GM19025 (cell line): ENCODE results near the gene TAOK1.
"Not testable (repeated sequence)": the region's sequence is repeated elsewhere in the genome, so short reads cannot be mapped to it uniquely, and the experiment has no call there.

Experiments
- ATAC-seq: cut with Tn5 transposase; IDR thresholded peaks from one replicate; pipeline ENCODE4 v1.9.1; 2021; ENCODE audit warnings: mild to moderate bottlenecking, low read depth, moderate library complexity; ENCODE audit not compliant: unreplicated experiment

The TAOK1 gene

DNA sequence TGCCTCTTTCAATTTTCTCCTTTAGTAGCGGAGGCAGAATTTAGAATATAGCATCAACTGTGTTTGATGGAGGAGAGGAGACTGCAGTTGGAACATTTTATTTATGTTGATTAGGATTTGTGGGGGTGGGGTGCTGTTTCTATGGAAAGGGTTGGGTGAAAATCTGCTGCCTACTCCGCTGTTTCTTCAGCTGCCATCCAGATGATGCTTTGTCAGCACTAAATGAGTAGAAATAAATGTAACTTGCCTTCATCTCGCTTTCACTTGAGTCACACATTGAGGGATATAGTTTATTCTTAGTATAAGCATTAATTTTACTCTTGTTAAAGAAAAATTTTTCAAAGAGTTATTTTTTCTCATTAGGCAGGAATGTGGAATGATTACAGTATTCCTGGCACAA, 134.5 kb downstream of the TAOK1 start:
- ATAC-seq: no peak

DNA sequence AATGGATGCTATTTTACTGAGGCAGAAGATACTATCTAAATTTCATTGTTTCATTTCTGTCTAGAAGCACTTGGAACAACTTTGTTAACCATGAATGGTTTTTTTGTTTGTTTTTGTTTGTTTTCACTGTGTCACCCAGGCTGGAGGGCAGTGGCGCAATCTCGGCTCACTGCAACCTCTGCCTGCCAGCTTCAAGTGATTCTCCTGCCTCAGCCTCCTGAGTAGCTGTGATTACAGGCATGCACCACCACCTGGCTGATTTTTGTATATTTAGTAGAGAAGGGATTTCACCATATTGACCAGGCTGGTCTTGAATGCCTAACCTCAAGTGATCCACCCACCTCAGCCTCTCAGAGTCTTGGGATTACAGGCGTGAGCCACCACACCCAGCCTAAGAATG, 136.2 kb downstream of the TAOK1 start:
- ATAC-seq: no peak

DNA sequence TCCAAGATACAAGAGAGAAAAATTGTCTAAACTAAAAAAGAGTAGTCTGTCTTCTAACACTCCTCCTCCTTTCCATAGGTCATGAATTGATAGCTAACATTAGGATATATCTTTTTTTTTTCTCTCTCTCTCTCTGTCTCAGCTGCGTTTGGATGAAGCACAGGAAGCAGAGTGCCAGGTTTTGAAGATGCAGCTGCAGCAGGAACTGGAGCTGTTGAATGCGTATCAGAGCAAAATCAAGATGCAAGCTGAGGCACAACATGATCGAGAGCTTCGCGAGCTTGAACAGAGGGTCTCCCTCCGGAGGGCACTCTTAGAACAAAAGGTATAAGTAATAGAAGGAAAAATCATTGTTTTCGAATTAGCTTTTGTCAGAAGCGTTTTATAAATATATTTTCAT, 143.8 kb downstream of the TAOK1 start:
- no peak for ATAC-seq

DNA sequence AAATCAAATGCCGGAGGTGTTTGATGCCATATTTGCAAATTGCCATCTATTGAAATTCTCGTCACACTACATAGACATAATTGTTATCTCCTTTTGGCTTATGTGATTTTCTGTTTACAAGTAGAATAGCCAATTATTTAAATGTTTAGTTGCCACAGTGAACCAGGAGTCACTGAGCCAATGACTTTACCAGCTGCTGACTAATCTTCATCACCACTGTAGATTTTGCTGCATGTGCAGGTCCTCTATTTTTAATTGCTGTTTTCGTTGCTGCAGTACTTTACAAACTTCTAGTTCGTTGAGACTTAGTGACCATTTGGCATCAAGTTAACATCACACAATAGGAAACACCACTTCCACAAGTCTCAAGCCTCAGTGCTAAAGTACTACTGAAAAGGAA, 153.9 kb downstream of the TAOK1 start:
- no peak for ATAC-seq

DNA sequence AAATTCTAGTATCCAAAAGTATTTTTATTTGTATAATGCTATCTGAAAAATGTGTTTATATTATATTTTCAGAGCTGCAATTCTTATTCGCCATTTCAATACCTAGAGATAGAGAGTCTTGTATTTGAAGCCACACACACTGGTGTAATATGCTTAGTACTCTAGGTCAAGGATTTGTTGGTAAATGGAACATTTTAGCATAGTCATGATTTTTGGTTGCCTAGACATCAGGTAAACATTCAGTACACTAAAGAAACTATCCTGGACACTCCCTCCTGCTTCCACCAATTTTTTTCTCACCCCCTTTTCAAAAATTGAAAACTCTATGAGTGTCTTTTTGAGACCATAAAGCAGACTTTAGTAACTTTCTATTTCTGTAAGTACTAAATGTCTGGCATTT, 155.9 kb downstream of the TAOK1 start:
- ATAC-seq: no peak

DNA sequence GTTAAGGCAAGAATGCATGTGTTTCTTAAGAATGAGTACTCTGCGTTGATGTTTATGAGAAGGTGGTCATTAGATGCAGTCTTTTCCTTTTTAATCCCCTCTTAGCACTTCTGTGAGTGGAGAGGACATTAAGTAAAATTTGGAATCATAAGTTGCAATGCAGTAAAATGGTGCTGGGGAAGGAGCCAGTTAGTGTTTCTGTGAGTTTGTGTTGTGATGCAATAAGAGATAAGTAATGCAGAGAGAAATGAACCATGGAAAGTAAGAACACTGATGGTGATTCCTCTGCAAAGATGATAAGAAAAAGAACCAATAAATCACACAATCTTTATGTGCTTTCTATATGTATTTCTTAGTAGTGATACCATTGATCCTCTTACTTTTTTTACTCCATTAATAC, 156.7 kb downstream of the TAOK1 start:
- ATAC-seq: no peak

DNA sequence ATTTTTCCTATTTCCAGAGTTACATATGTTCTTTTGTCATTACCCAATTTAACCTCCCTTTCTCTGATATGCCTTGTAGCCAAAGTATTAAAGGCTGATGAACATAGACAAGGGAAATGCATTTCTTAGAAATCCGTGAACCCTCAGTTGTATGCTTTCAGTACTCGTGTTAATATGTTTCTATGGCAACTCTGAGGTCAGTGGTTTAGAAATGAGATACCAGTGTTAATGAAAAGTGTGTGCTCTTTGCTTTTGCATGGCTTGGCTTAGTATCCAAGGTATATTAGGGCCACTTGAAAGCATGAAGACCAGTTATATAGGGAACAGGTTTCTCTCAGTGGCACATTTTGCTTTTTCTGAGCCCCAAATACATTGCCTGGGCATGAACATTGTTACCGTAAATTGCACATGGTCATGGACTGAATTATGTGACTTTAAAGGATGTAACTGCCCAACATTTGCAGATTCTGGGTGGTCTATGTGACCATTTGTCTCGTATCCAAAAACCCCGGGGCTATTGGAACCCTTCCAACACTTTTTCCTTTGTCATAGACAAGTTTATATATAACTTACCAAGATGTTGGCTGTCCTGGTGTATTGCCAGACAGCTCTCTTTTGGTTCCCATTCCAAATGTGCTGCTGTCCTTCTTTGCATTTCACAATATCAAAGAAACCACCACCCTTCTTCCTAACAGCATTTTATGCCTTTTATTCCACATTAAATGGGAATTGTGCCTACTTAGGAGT, 159.2 kb downstream of the TAOK1 start:
- ATAC-seq: no peak

DNA sequence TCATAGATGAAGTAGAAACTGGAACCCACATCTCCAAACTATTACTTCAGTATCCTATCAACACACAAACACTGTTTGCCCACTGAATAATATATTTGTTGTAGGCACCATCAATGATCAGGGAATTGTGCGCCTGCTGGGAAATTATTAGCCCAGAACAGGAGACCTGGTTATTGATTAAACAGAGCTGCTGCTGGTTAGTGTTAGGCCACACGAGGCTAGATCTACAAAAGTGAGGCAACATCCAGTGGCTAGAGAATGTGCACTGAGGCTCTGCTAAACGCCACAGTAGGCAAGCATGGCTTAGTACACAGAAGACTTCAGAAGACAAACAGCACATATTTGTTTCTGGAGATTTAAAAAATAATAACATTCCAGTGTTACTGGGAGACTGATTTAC, 165.7 kb downstream of the TAOK1 start:
- no peak for ATAC-seq

DNA sequence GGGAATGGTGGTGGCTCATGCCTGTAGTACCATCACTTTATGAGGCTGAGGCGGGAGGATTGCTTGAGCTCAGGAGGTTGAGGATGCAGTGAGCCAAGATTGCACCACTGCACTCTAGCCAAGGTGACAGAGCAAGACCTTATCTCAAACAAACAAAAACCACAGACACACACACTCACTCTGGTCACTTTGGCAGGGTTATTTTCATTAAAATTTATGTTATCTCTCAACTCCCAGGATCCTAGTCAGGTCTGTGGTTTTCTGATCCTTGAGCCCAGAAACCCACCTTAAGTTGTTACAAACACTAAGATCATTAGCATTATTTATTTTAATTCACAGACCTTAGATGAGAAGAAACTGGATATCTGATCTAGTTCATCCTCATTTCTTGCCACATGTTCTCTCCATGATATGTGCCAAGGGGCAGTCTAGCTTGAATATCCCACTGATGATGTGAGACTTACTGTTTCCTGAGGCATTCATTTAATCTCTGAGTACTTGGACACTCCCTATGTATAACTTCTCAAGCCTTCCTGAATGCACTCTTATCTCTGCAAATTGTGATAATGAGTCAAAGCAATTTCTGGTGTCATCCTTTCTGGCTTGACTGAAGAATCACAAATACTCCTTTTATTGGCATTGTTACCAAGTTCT, 167.0 kb downstream of the TAOK1 start:
- no peak for ATAC-seq

DNA sequence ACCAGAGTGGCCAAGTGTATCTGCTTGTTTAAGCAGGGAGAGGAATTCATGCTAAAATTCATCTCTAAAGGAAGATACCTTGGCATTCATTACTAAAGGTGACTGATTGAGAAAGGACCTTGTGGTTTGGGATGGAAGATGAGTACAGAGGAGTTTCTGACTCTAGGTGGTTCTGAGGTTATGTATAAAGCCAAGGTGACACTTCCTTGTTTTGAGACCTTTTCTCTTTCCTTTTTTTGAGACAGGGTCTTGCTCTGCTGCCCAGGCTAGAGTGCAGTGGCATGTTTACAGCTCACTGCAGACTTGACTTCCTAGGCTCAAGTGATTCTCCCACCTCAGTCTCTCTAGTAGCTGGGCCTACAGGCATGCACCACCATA, 167.6 kb downstream of the TAOK1 start:
- ATAC-seq: no peak

DNA sequence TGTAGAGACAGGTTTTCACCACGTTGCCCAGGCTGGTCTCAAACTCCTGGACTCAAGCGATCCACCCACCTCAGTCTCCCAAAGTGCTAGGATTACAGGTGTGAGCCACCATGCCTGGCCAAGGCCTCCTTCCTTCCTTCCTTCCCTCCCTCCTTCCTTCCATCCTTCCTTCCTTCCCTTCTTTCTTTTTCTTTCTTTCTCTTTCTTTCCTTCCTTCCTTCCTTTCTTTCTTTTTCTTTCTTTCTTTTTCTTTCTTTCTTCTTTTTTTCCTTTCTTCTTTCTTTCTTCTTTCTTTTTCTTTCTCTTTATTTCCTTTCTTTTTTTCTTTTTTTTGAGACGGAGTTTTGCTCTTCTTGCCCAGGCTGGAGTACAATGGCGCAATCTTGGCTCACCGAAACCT, 168.0 kb downstream of the TAOK1 start:
- not testable (repeated sequence) for ATAC-seq

DNA sequence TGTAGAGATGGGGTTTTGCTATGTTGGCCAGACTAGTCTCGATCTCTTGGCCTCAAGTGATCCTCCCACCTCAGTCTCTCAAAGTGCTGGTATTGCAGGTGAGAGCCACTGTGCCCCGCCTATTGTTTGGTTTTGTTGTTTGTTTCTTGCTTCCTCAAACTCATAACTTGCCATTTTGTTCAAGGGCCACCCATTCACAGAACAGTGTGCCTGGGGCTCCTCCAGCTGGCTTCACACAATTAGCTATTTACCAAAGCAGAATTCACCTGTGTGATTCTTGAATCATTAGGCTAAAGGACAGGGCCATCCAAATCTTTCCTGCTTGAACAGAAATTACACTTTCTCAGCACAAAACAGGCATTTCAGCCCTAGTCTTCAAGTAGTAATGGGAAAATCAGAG, 169.5 kb downstream of the TAOK1 start:
- no peak for ATAC-seq

DNA sequence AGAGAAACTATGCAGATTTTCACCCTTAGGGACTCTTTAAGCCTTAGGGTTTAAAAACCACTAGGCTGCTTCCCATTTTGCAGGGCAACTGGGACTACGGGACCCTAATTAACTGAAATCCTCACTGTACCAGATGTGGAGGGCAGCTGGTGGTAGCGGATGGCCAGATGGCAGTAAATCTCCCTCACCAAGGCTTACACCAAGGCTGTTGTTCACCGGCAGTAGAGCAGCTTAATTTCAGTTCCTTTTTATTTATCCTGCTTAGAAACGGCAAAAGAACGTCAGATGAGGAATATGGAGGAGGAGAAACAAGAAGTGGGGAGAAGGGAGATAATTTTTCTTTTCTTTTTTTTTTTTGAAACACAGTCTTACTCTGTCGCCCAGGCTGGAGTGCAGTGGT, 170.2 kb downstream of the TAOK1 start:
- no peak for ATAC-seq

DNA sequence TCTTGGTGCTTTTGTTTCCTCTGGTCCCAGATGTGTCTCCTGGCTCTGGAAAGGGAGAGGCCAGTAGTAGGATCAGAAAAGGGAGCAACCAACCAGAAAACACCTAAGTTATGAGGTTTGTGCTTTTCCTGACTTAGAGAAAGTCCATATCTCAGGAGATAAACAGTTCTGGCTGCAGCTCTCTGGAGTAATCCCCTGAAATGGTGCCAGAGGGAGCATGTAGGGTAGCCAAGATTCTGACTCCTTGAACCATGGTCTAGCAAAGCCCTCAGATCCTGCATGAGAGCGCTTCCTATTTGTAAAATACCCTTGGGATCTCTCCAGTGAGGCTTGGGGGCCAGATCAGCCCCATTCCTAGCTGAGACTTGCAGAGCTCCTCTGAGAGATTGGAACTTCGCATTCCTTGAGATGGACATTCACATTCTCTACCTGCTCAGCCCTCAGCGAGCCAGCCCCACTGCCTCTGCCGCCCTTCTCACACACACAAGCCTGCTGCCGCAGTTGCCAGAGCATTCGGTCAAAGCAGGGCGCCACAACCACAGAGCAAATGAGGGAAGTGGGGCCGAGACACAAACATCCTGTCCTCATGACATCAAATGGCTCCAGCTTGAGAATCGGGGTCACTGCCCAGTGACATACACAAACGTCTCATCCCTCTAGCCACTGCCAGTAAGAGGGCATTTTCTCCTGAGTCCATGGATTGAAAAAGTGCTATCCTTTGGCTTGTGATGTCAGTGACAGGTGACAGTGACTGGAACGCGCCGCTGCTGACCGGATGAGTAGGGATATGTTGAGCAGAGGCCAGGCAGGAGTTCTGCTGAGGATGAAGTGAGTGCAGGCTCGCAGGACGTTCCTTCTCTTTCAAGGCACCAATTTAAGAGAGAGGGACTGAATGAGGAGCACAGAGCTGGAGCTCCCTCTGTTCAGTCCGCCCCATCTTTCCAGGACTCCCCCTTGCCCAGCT, 171.7 kb downstream of the TAOK1 start:
- no peak for ATAC-seq

DNA sequence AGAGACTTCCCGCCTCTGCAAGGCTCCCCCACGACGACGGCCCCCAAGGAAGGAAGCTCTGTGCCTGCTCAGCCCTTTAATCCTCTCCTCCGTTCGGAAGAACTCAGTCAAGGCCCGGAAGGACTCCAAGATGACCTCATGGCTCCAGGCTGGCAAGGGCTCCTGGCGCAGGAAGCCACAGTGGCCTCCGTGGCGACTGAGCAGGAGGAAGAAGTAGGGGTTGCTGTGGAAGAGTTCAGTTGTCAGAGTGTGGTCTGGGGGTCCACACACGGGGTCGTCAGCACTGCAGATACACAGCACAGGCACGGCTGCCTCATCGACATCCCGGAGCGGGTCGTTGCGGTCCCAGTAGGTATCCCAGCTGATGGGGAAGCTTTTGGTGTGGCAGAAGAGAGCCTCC, 172.5 kb downstream of the TAOK1 start:
- no peak for ATAC-seq

DNA sequence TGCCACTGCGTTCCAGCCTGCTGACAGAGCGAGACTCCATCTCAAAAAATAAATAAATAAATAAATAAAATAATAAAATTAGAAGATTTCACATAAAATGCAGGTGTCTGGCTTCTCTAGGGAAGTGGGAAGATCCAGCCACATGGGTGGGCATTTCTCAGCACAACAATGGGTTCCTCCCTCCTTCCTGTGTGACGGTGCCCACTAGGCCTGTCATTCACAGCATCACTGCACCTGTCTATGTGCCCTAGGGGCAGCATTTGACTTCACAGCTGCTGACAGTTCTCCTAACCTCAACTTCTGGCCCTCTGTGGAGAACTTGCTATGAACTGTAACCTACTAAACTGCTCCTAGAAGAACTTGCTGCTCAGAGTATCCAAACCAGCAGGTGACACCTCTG, 173.7 kb downstream of the TAOK1 start:
- no peak for ATAC-seq

DNA sequence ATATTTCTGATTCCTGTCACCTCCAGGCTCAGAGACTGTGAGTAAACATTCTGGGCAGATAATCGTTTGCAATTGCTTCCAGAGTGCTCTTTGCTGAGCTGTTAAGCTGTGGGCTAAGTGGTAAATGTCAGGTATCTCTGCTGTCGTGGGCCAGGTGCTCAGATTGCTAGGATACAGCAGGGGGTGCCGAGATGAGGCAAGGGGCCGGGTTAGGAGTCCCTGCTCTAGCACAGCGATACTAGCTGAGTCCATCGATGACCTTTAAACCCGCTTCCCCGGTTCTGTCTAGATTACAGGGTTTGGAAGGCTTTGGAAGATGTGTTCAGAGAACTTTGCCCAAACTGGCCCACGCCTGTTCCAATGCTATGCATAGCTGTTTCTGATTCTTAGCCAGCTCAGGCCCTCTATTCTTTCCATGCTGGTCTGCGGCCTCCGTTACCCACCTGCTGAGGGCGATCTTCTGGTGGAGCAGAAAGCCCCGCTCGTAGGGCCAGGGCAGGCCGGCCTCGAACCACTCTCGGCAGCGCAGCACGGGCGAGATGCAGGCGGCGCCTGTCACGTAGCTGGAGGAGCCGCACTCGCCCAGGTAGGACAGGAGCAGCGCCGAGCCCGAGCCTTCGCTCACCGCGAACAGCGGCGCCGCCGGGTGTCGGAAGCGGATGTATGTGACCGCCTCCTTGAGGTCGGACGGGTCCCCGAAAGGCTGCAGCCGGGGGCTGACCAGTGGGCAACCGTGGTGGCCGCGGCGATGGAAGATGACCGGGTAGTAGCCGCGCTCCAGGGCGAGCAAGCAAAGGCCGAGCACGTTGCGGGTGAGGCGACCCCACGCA, 175.7 kb downstream of the TAOK1 start:
- no peak for ATAC-seq

DNA sequence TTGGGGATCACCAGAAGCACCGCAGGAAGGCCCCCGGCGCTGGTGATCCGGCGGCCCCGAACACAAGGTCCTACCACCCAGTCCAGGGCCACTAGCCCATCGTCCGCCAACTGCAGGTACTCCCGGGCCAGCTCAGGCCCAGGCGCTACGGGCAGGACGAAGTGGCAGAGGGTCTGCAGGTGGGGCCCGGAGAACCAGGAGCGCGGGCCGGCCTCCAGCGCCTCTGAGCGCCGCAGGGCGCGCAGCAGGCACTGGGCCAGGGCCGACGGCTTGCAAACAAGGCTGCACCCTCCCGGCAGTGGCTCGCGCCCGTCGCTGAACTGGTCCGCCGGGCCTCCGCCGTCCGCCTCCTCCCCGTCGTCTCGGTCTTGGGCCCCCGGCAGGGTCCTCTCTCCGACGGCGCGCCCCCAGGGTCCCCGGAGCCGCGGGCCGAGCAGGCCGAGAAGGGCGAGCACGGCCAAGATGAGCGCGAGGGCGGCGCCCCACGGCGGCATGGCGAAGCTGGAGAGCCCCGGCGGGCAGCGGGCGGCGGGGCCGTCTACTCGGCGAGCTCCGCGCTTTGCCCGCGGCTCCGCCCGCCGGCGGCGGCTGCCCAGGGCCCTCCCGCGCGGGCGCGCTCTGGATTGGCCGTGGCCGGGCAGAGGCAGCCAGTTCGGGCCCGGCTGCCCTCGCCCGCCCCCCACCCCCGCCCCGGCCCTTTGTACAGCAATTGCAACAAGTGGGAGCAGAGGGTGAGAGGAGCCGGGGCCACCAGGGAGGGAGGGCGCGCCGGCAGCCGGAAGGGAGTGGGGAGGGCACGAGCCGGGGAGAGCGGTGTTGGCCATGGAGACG, 176.5 kb downstream of the TAOK1 start, which contains the start of gene ABHD15:
TSS of gene ABHD15 (minus strand) at position 565 of the 831 bp plus-strand sequence. CDS start at position 494, 71 bp downstream.
- ATAC-seq: no peak

DNA sequence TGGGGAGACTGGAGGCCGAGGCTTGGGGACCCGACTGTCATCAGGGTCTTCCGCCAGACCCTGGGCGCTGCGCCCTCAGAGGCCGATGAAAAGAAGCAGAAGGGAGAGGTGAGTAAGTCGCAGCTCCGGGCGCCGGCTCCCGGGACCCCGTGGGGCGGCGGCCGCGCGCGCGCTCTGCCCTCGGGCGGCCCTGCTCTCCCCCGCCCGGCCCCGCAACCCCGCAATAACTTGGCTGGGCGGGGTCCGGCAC, 177.1 kb downstream of the TAOK1 start:
- no peak for ATAC-seq
